HepG2 (cell line): Measurements from ENCODE around the gene PLPPR3. TPM values are rescaled to one million over a fixed set of nuclear protein-coding genes. Genes with fewer than 3 reads are reported as not detected.
A peak's percentile ranks its signal among the peaks of the same experiment; 100 is the strongest.

Source experiments
- EHMT2 ChIP-seq: fragments of 200-600 bp; sonication (generic); IDR thresholded peaks from 2 replicates; pipeline ENCODE4 v1.7.0; 2017; ENCODE audit warnings: antibody characterized with exemption, low read depth, low read length, borderline replicate concordance
- GABPA ChIP-seq, 2 experiments: IDR thresholded peaks; 2 replicates each; pipeline ENCODE4 v1.6.1; 2011 to 2016; ENCODE audit warnings: low read depth in 2 of 2, low read length in 1 of 2, missing biosample characterization in 1 of 2, missing genetic modification characterization in 1 of 2
- HMG20A ChIP-seq: IDR thresholded peaks from 2 replicates; pipeline ENCODE4 v1.6.1; 2016; ENCODE audit warnings: borderline replicate concordance
- HMG20B ChIP-seq: conservative IDR thresholded peaks from 2 replicates; pipeline ENCODE4 v1.6.1; 2016; ENCODE audit warnings: missing genetic modification reagents, missing compliant biosample characterization
- KLF11 ChIP-seq: IDR thresholded peaks from 2 replicates; pipeline ENCODE4 v1.6.1; 2016; ENCODE audit warnings: missing compliant biosample characterization
- KLF13 ChIP-seq: sonication (generic); formaldehyde crosslinking; IDR thresholded peaks from 2 replicates; pipeline ENCODE4 v1.4.0; 2020; ENCODE audit warnings: mild to moderate bottlenecking, missing genetic modification reagents
- ONECUT2 ChIP-seq: sonication (generic); formaldehyde crosslinking; IDR thresholded peaks from 2 replicates; pipeline ENCODE4 v1.4.0; 2020; ENCODE audit warnings: missing genetic modification reagents
- TCF12 ChIP-seq, 2 experiments: fragments of 450-650 bp in 1 of 2; sonication (generic) in 1 of 2; formaldehyde crosslinking in 1 of 2; IDR thresholded peaks; 2 replicates each; pipeline versions ENCODE4 v1.6.1 to v1.8.0; 2017 to 2022; ENCODE audit warnings: antibody characterized with exemption in 1 of 2, mild to moderate bottlenecking in 1 of 2, missing genetic modification reagents in 1 of 2, moderate library complexity in 1 of 2
- polyA plus RNA-seq, 8 experiments: library from polyadenylated mRNA; depleted of rRNA in 3 of 8; stranded (reverse) in 7 of 8; unstranded in 1 of 8; fragments of >200 nt; fragmentation: Illumina TruSeq in 4 of 8; extraction: Trizol in 4 of 8; gene quantifications; 2 replicates each; pipeline versions ENCODE4 v1.2.1 to v1.2.3, GENCODE V29; 2011 to 2016; ENCODE audit warnings: low read depth in 4 of 8, missing spikeins in 1 of 8, mixed read lengths in 1 of 8; ENCODE audit not compliant: insufficient read depth in 1 of 8
- total RNA-seq, 5 experiments: library from RNA; depleted of rRNA; stranded (reverse); fragments of >200 nt; fragmentation: Illumina TruSeq; extraction: Trizol; gene quantifications; 2 replicates each; pipeline ENCODE4 v1.2.3, GENCODE V29; 2016; ENCODE audit warnings: low read depth in 1 of 5
- TF ChIP-seq, protein P1 (sequence below): sonication (generic); formaldehyde crosslinking; IDR thresholded peaks from 2 replicates; pipeline ENCODE4 v1.4.0; 2020; ENCODE audit warnings: missing genetic modification reagents
- TF ChIP-seq, protein P2 (sequence below): sonication (generic); formaldehyde crosslinking; IDR thresholded peaks from 2 replicates; pipeline ENCODE4 v1.4.0; 2020; ENCODE audit warnings: missing genetic modification reagents
- TF ChIP-seq, protein P3 (sequence below): sonication (generic); formaldehyde crosslinking; IDR thresholded peaks from 2 replicates; pipeline ENCODE4 v1.9.0; 2021; ENCODE audit warnings: missing genetic modification reagents, mild to moderate bottlenecking, borderline replicate concordance
- TF ChIP-seq, protein P4 (sequence below): sonication (generic); formaldehyde crosslinking; IDR thresholded peaks from 2 replicates; pipeline ENCODE4 v1.8.0; 2022; ENCODE audit warnings: low read depth, missing genetic modification reagents
- TF ChIP-seq, protein P5 (sequence below): sonication (generic); formaldehyde crosslinking; IDR thresholded peaks from 2 replicates; pipeline ENCODE4 v1.4.0; 2020; ENCODE audit warnings: missing genetic modification reagents, mild to moderate bottlenecking, borderline replicate concordance
- TF ChIP-seq, protein P6 (sequence below): sonication (generic); formaldehyde crosslinking; IDR thresholded peaks from 2 replicates; pipeline ENCODE4 v1.8.0; 2022; ENCODE audit warnings: missing genetic modification reagents, mild to moderate bottlenecking, inconsistent platforms, borderline replicate concordance

PLPPR3 gene
- total and polyA plus RNA-seq, 2 of the 13 experiments (the other 11 are each of a cell fraction or from before 2014, with no cell fraction given) = 0.07 to 0.16 TPM

DNA sequence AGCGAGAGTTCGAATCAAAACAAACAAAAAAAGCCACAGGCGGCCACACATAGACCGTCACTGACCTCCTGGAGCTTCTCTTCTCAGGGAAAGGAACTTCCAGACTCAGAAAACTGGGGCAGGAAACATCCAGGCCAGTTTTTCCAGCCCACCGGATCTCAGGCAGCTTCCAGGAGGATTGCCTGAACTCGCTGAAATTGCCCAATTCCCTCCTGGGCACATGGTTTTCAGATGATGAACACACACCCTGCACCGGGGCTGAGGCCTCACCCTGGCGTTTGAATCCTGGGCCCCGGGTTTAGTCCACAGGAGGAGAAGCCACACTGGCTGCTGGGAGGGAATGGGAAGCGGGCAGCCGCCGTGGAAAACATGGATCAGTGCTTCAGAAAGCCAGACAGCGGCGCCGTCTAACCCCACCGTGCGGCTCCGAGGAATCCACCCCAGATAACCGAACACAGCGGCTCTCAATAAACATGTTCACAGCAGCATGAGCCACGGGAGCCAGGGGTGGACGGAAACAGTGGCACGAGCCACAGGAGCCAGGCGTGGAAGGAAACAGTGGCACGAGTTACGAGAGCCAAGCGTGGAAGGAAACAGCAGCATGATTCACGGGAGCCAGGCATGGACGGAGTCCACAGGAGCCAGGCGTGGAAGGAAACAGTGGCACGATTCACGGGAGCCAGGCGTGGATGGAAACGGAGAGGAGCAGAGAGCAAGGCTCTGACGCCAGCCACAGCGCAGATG, 42.7 kb downstream of the PLPPR3 start (continued):
- TF ChIP-seq, protein P1, sequence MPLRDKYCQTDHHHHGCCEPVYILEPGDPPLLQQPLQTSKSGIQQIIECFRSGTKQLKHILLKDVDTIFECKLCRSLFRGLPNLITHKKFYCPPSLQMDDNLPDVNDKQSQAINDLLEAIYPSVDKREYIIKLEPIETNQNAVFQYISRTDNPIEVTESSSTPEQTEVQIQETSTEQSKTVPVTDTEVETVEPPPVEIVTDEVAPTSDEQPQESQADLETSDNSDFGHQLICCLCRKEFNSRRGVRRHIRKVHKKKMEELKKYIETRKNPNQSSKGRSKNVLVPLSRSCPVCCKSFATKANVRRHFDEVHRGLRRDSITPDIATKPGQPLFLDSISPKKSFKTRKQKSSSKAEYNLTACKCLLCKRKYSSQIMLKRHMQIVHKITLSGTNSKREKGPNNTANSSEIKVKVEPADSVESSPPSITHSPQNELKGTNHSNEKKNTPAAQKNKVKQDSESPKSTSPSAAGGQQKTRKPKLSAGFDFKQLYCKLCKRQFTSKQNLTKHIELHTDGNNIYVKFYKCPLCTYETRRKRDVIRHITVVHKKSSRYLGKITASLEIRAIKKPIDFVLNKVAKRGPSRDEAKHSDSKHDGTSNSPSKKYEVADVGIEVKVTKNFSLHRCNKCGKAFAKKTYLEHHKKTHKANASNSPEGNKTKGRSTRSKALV (CRISPR knock-in tag) = peak; percentile 84; the same call in 1 of the 2 replicates
- TF ChIP-seq, protein P2, sequence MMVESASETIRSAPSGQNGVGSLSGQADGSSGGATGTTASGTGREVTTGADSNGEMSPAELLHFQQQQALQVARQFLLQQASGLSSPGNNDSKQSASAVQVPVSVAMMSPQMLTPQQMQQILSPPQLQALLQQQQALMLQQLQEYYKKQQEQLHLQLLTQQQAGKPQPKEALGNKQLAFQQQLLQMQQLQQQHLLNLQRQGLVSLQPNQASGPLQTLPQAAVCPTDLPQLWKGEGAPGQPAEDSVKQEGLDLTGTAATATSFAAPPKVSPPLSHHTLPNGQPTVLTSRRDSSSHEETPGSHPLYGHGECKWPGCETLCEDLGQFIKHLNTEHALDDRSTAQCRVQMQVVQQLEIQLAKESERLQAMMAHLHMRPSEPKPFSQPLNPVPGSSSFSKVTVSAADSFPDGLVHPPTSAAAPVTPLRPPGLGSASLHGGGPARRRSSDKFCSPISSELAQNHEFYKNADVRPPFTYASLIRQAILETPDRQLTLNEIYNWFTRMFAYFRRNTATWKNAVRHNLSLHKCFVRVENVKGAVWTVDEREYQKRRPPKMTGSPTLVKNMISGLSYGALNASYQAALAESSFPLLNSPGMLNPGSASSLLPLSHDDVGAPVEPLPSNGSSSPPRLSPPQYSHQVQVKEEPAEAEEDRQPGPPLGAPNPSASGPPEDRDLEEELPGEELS (CRISPR knock-in tag) = peak; percentile 73; the same call in 1 of the 2 replicates
- TF ChIP-seq KLF11 (CRISPR knock-in tag) (peak; percentile 87), HMG20B (CRISPR knock-in tag) (0 out of 2 replicates have a peak, but pooled peaks have one; percentile 27), GABPA (IDR thresholded peaks at IDR 0.05; ENCODE audit: low read depth, low read length) (no peak), GABPA (CRISPR knock-in tag; IDR thresholded peaks at IDR 0.05; ENCODE audit: low read depth) (peak; percentile 28; the same call in 1 of the 2 replicates), ONECUT2 (CRISPR knock-in tag) (no peak), TCF12 (IDR thresholded peaks at IDR 0.05) (no peak), TCF12 (CRISPR knock-in tag; IDR thresholded peaks at IDR 0.05) (no peak), HMG20A (CRISPR knock-in tag) (0 out of 2 replicates have a peak, but pooled peaks have one; percentile 25), KLF13 (no peak), EHMT2 (no peak)
- TF ChIP-seq, protein P3, sequence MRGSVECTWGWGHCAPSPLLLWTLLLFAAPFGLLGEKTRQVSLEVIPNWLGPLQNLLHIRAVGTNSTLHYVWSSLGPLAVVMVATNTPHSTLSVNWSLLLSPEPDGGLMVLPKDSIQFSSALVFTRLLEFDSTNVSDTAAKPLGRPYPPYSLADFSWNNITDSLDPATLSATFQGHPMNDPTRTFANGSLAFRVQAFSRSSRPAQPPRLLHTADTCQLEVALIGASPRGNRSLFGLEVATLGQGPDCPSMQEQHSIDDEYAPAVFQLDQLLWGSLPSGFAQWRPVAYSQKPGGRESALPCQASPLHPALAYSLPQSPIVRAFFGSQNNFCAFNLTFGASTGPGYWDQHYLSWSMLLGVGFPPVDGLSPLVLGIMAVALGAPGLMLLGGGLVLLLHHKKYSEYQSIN (CRISPR knock-in tag) = no peak
- TF ChIP-seq, protein P4, sequence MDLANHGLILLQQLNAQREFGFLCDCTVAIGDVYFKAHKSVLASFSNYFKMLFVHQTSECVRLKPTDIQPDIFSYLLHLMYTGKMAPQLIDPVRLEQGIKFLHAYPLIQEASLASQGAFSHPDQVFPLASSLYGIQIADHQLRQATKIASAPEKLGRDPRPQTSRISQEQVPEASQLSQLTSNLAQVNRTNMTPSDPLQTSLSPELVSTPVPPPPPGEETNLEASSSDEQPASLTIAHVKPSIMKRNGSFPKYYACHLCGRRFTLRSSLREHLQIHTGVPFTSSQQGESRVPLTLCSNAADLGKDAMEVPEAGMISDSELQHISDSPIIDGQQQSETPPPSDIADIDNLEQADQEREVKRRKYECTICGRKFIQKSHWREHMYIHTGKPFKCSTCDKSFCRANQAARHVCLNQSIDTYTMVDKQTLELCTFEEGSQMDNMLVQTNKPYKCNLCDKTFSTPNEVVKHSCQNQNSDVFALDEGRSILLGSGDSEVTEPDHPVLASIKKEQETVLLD (CRISPR knock-in tag) = no peak
- TF ChIP-seq, protein P5, sequence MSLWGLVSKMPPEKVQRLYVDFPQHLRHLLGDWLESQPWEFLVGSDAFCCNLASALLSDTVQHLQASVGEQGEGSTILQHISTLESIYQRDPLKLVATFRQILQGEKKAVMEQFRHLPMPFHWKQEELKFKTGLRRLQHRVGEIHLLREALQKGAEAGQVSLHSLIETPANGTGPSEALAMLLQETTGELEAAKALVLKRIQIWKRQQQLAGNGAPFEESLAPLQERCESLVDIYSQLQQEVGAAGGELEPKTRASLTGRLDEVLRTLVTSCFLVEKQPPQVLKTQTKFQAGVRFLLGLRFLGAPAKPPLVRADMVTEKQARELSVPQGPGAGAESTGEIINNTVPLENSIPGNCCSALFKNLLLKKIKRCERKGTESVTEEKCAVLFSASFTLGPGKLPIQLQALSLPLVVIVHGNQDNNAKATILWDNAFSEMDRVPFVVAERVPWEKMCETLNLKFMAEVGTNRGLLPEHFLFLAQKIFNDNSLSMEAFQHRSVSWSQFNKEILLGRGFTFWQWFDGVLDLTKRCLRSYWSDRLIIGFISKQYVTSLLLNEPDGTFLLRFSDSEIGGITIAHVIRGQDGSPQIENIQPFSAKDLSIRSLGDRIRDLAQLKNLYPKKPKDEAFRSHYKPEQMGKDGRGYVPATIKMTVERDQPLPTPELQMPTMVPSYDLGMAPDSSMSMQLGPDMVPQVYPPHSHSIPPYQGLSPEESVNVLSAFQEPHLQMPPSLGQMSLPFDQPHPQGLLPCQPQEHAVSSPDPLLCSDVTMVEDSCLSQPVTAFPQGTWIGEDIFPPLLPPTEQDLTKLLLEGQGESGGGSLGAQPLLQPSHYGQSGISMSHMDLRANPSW (CRISPR knock-in tag) = no peak
- TF ChIP-seq, protein P6, sequence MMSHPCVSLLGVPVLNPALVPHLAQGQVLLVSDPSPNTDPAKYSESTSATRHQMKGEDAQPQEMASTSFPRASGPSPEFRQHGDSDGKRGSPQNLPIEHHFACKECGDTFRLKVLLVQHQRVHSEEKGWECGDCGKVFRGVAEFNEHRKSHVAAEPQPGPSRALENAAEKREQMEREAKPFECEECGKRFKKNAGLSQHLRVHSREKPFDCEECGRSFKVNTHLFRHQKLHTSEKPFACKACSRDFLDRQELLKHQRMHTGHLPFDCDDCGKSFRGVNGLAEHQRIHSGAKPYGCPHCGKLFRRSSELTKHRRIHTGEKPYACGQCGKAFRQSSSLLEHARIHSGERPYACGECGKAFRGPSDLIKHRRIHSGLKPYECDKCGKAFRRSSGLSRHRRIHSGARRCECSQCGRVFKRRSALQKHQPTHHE = no peak
